HEK293T (cell line): ENCODE results near the gene BMERB1.

Experiments used
- ARNT ChIP-seq: fragments of 450-650 bp; IDR thresholded peaks from 2 replicates; pipeline ENCODE4 v1.6.1; 2017; ENCODE audit warnings: mild to moderate bottlenecking
- BHLHE40 ChIP-seq: fragments of 450-650 bp; IDR thresholded peaks from 2 replicates; pipeline ENCODE4 v1.6.1; 2016; ENCODE audit warnings: mild to moderate bottlenecking, moderate library complexity, borderline replicate concordance
- CTBP1 ChIP-seq: fragments of 450-650 bp; IDR thresholded peaks from 2 replicates; pipeline ENCODE4 v1.6.1; 2016; ENCODE audit warnings: borderline replicate concordance
- ELF4 ChIP-seq: fragments of 450-650 bp; IDR thresholded peaks from 2 replicates; pipeline ENCODE4 v1.6.1; 2017; ENCODE audit warnings: antibody characterized with exemption
- FOXA1 ChIP-seq: fragments of 450-650 bp; IDR thresholded peaks from 2 replicates; pipeline ENCODE4 v1.6.1; 2016; ENCODE audit warnings: mild to moderate bottlenecking
- FOXM1 ChIP-seq: fragments of 450-650 bp; IDR thresholded peaks from 2 replicates; pipeline ENCODE4 v1.6.1; 2017; ENCODE audit warnings: mild to moderate bottlenecking, borderline replicate concordance
- HDGF ChIP-seq: fragments of 450-650 bp; IDR thresholded peaks from 2 replicates; pipeline ENCODE4 v1.6.1; 2017; ENCODE audit warnings: antibody characterized with exemption, borderline replicate concordance
- NFRKB ChIP-seq: fragments of 450-650 bp; IDR thresholded peaks from 2 replicates; pipeline ENCODE4 v1.6.1; 2016; ENCODE audit warnings: mild to moderate bottlenecking, moderate library complexity
- SP1 ChIP-seq: fragments of 450-650 bp; IDR thresholded peaks from 2 replicates; pipeline ENCODE4 v1.6.1; 2017
- SUZ12 ChIP-seq: fragments of 450-650 bp; IDR thresholded peaks from 2 replicates; pipeline ENCODE4 v1.6.1; 2016; ENCODE audit warnings: mild to moderate bottlenecking
- TARDBP ChIP-seq: fragments of 450-650 bp; IDR thresholded peaks from 2 replicates; pipeline ENCODE4 v1.6.1; 2016
- ZNF384 ChIP-seq: fragments of 450-650 bp; IDR thresholded peaks from 2 replicates; pipeline ENCODE4 v1.6.1; 2016
- TF ChIP-seq, protein P1 (sequence below): fragments of 450-650 bp; IDR thresholded peaks from 2 replicates; pipeline ENCODE4 v1.6.1; 2016

DNA sequence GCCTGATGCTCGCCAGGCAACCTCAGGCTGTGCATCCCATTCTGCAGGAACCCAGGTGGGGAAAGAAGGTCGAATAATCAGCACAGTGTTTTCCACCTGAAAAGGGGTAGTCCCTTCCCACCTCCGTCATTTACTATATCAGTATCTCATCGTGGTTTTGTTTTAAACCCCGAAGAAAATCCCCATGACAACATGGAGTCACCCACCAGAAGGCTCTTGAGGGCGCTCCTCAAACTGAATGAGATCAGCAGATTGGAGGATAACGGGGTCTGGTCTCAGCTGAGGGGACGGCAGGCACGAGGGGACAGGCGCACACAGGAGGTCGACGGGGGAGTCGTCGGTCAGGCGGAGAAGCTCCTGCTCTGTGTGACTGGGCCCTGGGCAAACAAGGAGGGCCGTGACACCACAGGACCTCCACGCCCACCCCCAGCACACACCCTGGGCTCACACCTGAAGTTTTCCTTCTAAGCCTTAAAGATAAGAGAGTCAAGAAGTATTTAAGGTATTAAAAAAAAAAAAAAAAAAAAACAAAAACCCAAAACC, 164.3 kb downstream of the BMERB1 start:
- TF ChIP-seq SP1, result no peak
- no peak for TF ChIP-seq ZNF384
- no peak for TF ChIP-seq FOXA1
- no peak for TF ChIP-seq ARNT
- no peak for TF ChIP-seq NFRKB
- no peak for TF ChIP-seq FOXM1
- no peak for TF ChIP-seq SUZ12
- no peak for TF ChIP-seq CTBP1
- no peak for TF ChIP-seq BHLHE40
- TF ChIP-seq HDGF, result no peak
- TF ChIP-seq, protein P1, sequence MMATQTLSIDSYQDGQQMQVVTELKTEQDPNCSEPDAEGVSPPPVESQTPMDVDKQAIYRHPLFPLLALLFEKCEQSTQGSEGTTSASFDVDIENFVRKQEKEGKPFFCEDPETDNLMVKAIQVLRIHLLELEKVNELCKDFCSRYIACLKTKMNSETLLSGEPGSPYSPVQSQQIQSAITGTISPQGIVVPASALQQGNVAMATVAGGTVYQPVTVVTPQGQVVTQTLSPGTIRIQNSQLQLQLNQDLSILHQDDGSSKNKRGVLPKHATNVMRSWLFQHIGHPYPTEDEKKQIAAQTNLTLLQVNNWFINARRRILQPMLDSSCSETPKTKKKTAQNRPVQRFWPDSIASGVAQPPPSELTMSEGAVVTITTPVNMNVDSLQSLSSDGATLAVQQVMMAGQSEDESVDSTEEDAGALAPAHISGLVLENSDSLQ, result no peak
- no peak for TF ChIP-seq ELF4
- no peak for TF ChIP-seq TARDBP
